ENCODE measurements around the gene CPVL. TPM values are rescaled to one million over a fixed set of nuclear protein-coding genes. Genes with fewer than 3 reads are reported as not detected.

Gene CPVL
- total RNA-seq, 4 donors from 2014 or later: 3.1 to 17.5 (median 11.5) TPM

DNA sequence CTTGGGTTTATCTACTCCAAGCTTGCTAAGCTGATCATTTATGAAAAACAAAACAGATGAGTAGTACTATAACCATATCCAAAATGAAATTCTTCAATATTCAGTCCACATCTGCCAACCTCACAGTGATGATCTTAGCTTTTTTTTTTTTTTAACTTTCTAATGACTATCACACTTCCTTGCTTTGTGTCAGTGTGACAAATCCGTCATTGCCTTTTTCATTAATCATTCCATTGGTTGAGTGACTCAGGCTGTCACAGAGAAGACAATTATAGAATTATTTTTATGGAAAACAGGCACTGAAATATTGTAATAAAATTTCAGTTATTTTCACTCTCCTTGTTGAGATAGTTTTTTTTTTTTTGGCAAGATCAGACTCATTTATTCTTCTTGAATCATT, 70.7 kb downstream of the CPVL start:
- H3K27ac ChIP-seq: no peak overlapping the region
- H3K36me3 ChIP-seq: no peaks in the 10 kb centered on the region
- no peaks in the 10 kb centered on the region for H3K9me3 ChIP-seq
- peaks cover 0 to 7% (median 0%) of the 10 kb centered on the region in 4 donors for H3K4me1 ChIP-seq
- no peaks in the 10 kb centered on the region for H3K27me3 ChIP-seq
- no peak overlapping the region for H3K4me3 ChIP-seq
- no peak for DNase-seq (ENCODE audit: low spot score in 2 of 2)
- no peak for TF ChIP-seq POLR2A (IDR thresholded peaks at IDR 0.05)
- TF ChIP-seq EP300 (IDR thresholded peaks at IDR 0.05): no peak
- TF ChIP-seq, protein P1, sequence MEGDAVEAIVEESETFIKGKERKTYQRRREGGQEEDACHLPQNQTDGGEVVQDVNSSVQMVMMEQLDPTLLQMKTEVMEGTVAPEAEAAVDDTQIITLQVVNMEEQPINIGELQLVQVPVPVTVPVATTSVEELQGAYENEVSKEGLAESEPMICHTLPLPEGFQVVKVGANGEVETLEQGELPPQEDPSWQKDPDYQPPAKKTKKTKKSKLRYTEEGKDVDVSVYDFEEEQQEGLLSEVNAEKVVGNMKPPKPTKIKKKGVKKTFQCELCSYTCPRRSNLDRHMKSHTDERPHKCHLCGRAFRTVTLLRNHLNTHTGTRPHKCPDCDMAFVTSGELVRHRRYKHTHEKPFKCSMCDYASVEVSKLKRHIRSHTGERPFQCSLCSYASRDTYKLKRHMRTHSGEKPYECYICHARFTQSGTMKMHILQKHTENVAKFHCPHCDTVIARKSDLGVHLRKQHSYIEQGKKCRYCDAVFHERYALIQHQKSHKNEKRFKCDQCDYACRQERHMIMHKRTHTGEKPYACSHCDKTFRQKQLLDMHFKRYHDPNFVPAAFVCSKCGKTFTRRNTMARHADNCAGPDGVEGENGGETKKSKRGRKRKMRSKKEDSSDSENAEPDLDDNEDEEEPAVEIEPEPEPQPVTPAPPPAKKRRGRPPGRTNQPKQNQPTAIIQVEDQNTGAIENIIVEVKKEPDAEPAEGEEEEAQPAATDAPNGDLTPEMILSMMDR (IDR thresholded peaks at IDR 0.05): no peak
- 33 to 59% methylated on average over 1 of the region's 1 CpG for WGBS, 2 donors

DNA sequence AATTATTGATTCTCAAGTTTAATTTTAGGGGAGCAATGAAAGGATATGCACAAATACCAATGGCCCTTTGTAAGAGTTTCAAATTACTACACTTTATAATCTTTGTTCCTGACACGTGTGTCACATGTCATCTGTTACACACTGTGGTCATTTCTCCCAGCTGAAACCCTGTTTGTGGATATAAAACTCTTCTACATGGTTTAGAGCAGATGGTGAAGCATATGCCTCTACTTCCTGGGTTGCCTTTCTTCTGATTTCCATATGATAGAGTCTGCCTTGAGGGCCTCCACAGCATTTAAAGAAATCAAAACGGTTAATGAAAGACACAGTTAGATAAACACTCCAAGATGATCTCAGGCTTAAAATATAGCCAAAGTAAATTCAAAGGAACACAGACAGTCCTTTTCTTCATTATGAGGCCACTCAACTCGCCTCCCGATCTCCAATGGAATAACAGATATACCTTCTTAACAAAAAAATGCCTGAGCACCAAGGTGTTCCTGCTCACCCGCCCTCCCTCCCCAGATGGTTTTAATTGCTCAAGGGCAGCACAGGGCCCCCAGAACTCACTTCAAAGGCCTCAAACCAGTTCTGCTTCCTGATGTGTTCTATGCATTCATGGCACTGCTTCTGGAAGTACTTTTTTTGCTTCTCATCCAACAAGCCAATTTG, 75.0 kb downstream of the CPVL start:
- peaks cover 0 to 4% (median 0%) of the 10 kb centered on the region in 4 donors for H3K4me1 ChIP-seq
- TF ChIP-seq POLR2A (IDR thresholded peaks at IDR 0.05) (no peak), EP300 (IDR thresholded peaks at IDR 0.05) (no peak)
- TF ChIP-seq, protein P1 (IDR thresholded peaks at IDR 0.05): no peak
- 47 to 55% methylated on average over 5 of the region's 5 CpGs for WGBS, 2 donors
- DNase-seq (ENCODE audit: low spot score in 2 of 2): no peak
- no peak overlapping the region for H3K4me3 ChIP-seq
- H3K27ac ChIP-seq: no peak overlapping the region
- H3K36me3 ChIP-seq: no peaks in the 10 kb centered on the region
- H3K27me3 ChIP-seq: no peaks in the 10 kb centered on the region
- no peaks in the 10 kb centered on the region for H3K9me3 ChIP-seq

DNA sequence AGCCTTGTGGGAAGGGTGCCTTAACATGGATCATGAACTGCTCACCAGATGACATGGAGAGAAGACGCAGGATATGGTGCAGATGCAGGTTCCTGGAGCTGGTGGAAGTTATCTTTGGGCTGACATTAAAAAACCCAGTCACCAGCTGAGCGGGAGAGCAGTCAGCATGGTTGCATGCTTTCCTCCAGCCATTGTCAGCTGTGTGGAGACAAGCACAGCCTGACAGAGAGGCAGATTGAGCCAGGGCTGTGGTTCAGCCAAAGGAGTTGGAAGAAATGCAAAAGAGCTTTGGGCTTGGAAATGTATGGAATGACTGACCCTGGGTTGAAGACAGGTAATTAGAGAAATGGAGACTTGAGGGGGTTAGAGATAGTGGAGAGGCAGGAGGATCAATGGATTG, 79.7 kb downstream of the CPVL start:
- Histone ChIP-seq H3K36me3 (no peaks in the 10 kb centered on the region), H3K9me3 (no peaks in the 10 kb centered on the region), H3K4me3 (no peak overlapping the region), H3K27ac (no peak overlapping the region), H3K4me1 (no peaks in the 10 kb centered on the region), H3K27me3 (no peaks in the 10 kb centered on the region)
- DNase-seq (ENCODE audit: low spot score in 2 of 2): no peak
- 93 to 94% methylated on average over 2 of the region's 2 CpGs for WGBS, 2 donors
- no peak for TF ChIP-seq EP300 (IDR thresholded peaks at IDR 0.05)
- TF ChIP-seq, protein P1 (IDR thresholded peaks at IDR 0.05): no peak
- TF ChIP-seq POLR2A (IDR thresholded peaks at IDR 0.05): no peak

DNA sequence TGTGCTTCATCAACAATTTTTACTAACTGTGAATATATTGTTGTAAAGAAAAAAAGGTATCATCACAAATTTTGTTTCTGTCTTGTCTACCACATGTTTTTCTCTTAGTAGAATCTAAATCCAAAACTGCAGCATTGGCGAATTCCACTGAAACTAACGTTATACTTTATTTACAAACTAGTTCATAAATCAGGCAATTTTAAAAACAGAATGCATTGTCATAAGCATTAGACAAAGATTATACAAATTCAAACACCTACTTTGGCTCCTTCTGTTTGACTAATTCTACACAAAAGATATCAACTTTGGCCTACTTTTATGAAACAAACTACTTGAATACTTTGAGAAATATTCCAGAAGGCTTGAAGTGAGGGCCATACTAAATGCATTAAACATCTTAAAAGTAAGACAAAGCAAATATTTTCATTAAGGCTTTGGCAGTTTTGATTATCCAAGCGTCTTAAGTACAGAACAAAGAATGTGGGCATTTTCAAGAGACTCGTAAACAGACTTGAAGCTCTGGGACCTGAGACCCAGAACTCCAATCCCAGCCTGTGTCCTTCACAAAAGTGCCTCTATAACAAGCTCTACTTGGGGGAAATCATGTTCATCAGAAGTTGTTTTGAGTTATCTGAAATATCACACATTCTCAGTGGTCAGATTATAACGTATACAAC, 81.0 kb downstream of the CPVL start:
- Histone ChIP-seq H3K27ac (no peak overlapping the region), H3K4me3 (no peak overlapping the region), H3K4me1 (no peaks in the 10 kb centered on the region), H3K36me3 (no peaks in the 10 kb centered on the region), H3K27me3 (no peaks in the 10 kb centered on the region), H3K9me3 (no peaks in the 10 kb centered on the region)
- 58 to 59% methylated on average over 5 of the region's 5 CpGs for WGBS, 2 donors
- no peak for DNase-seq (ENCODE audit: low spot score in 2 of 2)
- no peak for TF ChIP-seq EP300 (IDR thresholded peaks at IDR 0.05)
- TF ChIP-seq POLR2A (IDR thresholded peaks at IDR 0.05): no peak
- TF ChIP-seq, protein P1 (IDR thresholded peaks at IDR 0.05): no peak

DNA sequence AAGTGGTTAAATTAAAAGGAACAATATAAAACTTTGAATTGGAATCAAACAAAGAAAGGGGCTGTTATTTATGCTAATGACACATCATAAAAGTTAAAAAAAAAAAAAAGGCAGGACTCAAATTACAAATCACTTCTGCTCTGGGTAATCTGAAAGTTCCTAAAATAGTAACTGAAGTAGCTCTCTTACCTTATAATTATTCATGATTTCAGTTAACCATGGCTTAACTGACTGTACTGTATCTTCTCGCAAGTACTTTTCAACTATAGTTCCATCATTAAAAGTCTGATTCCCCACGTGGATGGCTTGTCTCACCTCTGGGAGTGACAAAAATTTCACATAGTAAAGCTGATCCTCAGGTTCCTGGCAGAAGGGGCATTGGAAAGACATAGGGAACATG, 82.5 kb downstream of the CPVL start:
- no peak for DNase-seq (ENCODE audit: low spot score in 2 of 2)
- TF ChIP-seq EP300 (IDR thresholded peaks at IDR 0.05): no peak
- TF ChIP-seq, protein P1 (IDR thresholded peaks at IDR 0.05): no peak
- TF ChIP-seq POLR2A (IDR thresholded peaks at IDR 0.05): no peak
- Histone ChIP-seq H3K27ac (no peak overlapping the region), H3K27me3 (no peaks in the 10 kb centered on the region), H3K4me1 (no peaks in the 10 kb centered on the region), H3K4me3 (no peak overlapping the region), H3K36me3 (no peaks in the 10 kb centered on the region), H3K9me3 (peaks cover 0 to 5% (median under 1%) of the 10 kb centered on the region in 4 donors)
- 80 to 84% methylated on average over 2 of the region's 2 CpGs for WGBS, 2 donors

Data from tibial nerve (tissue), 4 donors.